CD14-positive monocyte (primary cell): ENCODE measurements around the gene KBTBD8. TPM values are rescaled to one million over a fixed set of nuclear protein-coding genes. Genes with fewer than 3 reads are reported as not detected.

ENCODE experiments used
- DNase-seq, 3 donors: peaks; one replicate each; pipeline ENCODE4 v3.0.0-alpha.2; 2011 to 2022
- H2AFZ ChIP-seq: 2 replicates; pipeline ENCODE4 v1.6.0; 2012; ENCODE audit warnings: mild to moderate bottlenecking, low read depth, low read length, inconsistent platforms; ENCODE audit not compliant: insufficient read depth, poor library complexity, severe bottlenecking
- H3K27ac ChIP-seq, 2 donors: 1 replicate in 1 of 2; 2 replicates in 1 of 2; pipeline ENCODE4 v1.5.1; 2012 to 2013; ENCODE audit warnings: low read length in 2 of 2, control low read depth in 1 of 2, inconsistent platforms in 1 of 2, low read depth in 1 of 2, mild to moderate bottlenecking in 1 of 2
- H3K27me3 ChIP-seq, 2 donors: one replicate each; pipeline versions ENCODE4 v1.6.0 to v1.6.1; 2011 to 2013; ENCODE audit warnings: low read length in 2 of 2; ENCODE audit not compliant: control insufficient read depth in 2 of 2, insufficient read depth in 2 of 2
- H3K36me3 ChIP-seq, 2 donors: replicated peaks in 1 of 2; 1 replicate in 1 of 2; 2 replicates in 1 of 2; pipeline versions ENCODE4 v1.5.1 to v1.6.1; 2012 to 2013; ENCODE audit warnings: low read length in 2 of 2, control low read depth in 1 of 2, inconsistent platforms in 1 of 2, mild to moderate bottlenecking in 1 of 2; ENCODE audit not compliant: insufficient read depth in 2 of 2, control insufficient read depth in 1 of 2
- H3K4me1 ChIP-seq, 2 donors: 1 replicate in 1 of 2; 2 replicates in 1 of 2; pipeline versions ENCODE4 v1.5.1 to v1.6.1; 2012 to 2013; ENCODE audit warnings: low read length in 2 of 2, control low read depth in 1 of 2, inconsistent platforms in 1 of 2, mild to moderate bottlenecking in 1 of 2, moderate library complexity in 1 of 2; ENCODE audit not compliant: insufficient read depth in 2 of 2, control insufficient read depth in 1 of 2
- H3K4me2 ChIP-seq: replicated peaks from 2 replicates; pipeline ENCODE3; 2012; ENCODE audit warnings: low read length, moderate library complexity, mild to moderate bottlenecking; ENCODE audit not compliant: poor library complexity, severe bottlenecking; ENCODE audit errors: extremely low read depth
- H3K4me3 ChIP-seq, 3 experiments: fragments of 200-600 bp in 1 of 3; sonication (generic) in 1 of 3; replicated peaks in 1 of 3; 1 replicate in 2 of 3; 2 replicates in 1 of 3; pipeline ENCODE4 v1.5.1; 2011 to 2013; ENCODE audit warnings: low read length in 3 of 3, mild to moderate bottlenecking in 3 of 3, control low read depth in 2 of 3, low read depth in 2 of 3, inconsistent platforms in 1 of 3, moderate library complexity in 1 of 3
- H3K79me2 ChIP-seq: 2 replicates; pipeline ENCODE4 v1.6.0; 2012; ENCODE audit warnings: mild to moderate bottlenecking, control low read depth, inconsistent platforms, low read length, moderate library complexity; ENCODE audit not compliant: insufficient read depth
- H3K9ac ChIP-seq: 2 replicates; pipeline ENCODE4 v1.6.0; 2017; ENCODE audit warnings: low read length, mild to moderate bottlenecking; ENCODE audit not compliant: insufficient read depth, poor library complexity, severe bottlenecking
- H3K9me3 ChIP-seq, 2 donors: replicated peaks in 1 of 2; 1 replicate in 1 of 2; 2 replicates in 1 of 2; pipeline versions ENCODE4 v1.5.1 to v1.6.1; 2012 to 2013; ENCODE audit warnings: low read length in 2 of 2, control low read depth in 1 of 2; ENCODE audit not compliant: control insufficient read depth in 1 of 2, insufficient read depth in 1 of 2
- H4K20me1 ChIP-seq: 2 replicates; pipeline ENCODE4 v1.6.0; 2012; ENCODE audit warnings: mild to moderate bottlenecking, low read length, control low read depth, moderate library complexity; ENCODE audit not compliant: insufficient read depth
- H3K27ac Mint-ChIP-seq, 7 donors: one replicate each; pipeline ENCODE4 v1.8.0; 2020; ENCODE audit warnings: mild to moderate bottlenecking in 7 of 7, mixed read lengths in 7 of 7, moderate library complexity in 6 of 7, inconsistent platforms in 2 of 7
- H3K27me3 Mint-ChIP-seq, 3 donors: one replicate each; pipeline ENCODE4 v1.8.0; 2021 to 2022; ENCODE audit warnings: low read depth in 3 of 3, mild to moderate bottlenecking in 3 of 3, mixed read lengths in 3 of 3, moderate library complexity in 3 of 3, inconsistent platforms in 1 of 3
- H3K36me3 Mint-ChIP-seq, 2 donors: one replicate each; pipeline ENCODE4 v1.8.0; 2020; ENCODE audit warnings: mixed read lengths in 2 of 2, inconsistent platforms in 1 of 2, mild to moderate bottlenecking in 1 of 2
- H3K4me1 Mint-ChIP-seq: one replicate; pipeline ENCODE4 v1.8.0; 2020; ENCODE audit warnings: mild to moderate bottlenecking, mixed read lengths
- H3K4me3 Mint-ChIP-seq, 2 donors: one replicate each; pipeline ENCODE4 v1.8.0; 2020; ENCODE audit warnings: mild to moderate bottlenecking in 2 of 2, mixed read lengths in 2 of 2, moderate library complexity in 1 of 2
- H3K9me3 Mint-ChIP-seq, 7 donors: one replicate each; pipeline ENCODE4 v1.8.0; 2020 to 2022; ENCODE audit warnings: mixed read lengths in 7 of 7, mild to moderate bottlenecking in 6 of 7, moderate library complexity in 6 of 7, inconsistent platforms in 2 of 7
- CTCF ChIP-seq: fragments of 200-600 bp; IDR thresholded peaks from one replicate; pipeline ENCODE4 v1.8.0; 2022; ENCODE audit warnings: antibody characterized with exemption, mild to moderate bottlenecking
- WGBS: methylation state at CpG from one replicate; pipeline ENCODE4 v1.1.5; 2013; ENCODE audit warnings: missing lambda C conversion rate; ENCODE audit not compliant: insufficient coverage; 5-methylcytosine and 5-hydroxymethylcytosine counted together
- intact Hi-C, 2 donors: fragments of 100-400 bp; cut with micrococcal nuclease; formaldehyde crosslinking; loops; one replicate each; pipeline versions ENCODE4 v1.15.0 to v1.15.1; 2023
- polyA plus RNA-seq, 3 donors: library from polyadenylated mRNA; depleted of rRNA in 1 of 3; unstranded in 2 of 3; stranded (reverse) in 1 of 3; fragments of 300-500 nt in 2 of 3; fragments of >200 nt in 1 of 3; fragmentation: Illumina TruSeq in 2 of 3; gene quantifications; 1 replicate in 2 of 3; 2 replicates in 1 of 3; pipeline ENCODE4 v1.2.3, GENCODE V29; 2012 to 2021

KBTBD8 gene
- polyA plus RNA-seq, 3 donors: 3.0 to 11.7 (median 3.2) TPM

- WGBS: no CpG with 5 or more reads among the region's 1 CpG
- H3K9me3 Mint-ChIP-seq: peaks cover 0 to 3% (median 0%) of the 10 kb centered on the region in 7 donors
- H3K9ac ChIP-seq: no peak overlapping the region
- H2AFZ ChIP-seq: no peak overlapping the region
- intact Hi-C loops: no loop called here
- DNase-seq: no peak
- no peak overlapping the region for H3K27ac ChIP-seq
- no peaks in the 10 kb centered on the region for H4K20me1 ChIP-seq
- H3K27me3 Mint-ChIP-seq: peaks cover 4 to 6% (median 6%) of the 10 kb centered on the region in 3 donors
- TF ChIP-seq CTCF: no peak
- H3K4me3 Mint-ChIP-seq: no peak overlapping the region
- H3K27ac Mint-ChIP-seq: no peak overlapping the region
- H3K36me3 Mint-ChIP-seq: no peaks in the 10 kb centered on the region
- H3K27me3 ChIP-seq: peaks cover 0 to under 1% of the 10 kb centered on the region in 2 donors
- H3K9me3 ChIP-seq: no peaks in the 10 kb centered on the region
- H3K4me2 ChIP-seq: no peak overlapping the region
- H3K79me2 ChIP-seq: no peaks in the 10 kb centered on the region
- H3K36me3 ChIP-seq: no peaks in the 10 kb centered on the region
- H3K4me1 Mint-ChIP-seq: no peaks in the 10 kb centered on the region
- no peaks in the 10 kb centered on the region for H3K4me1 ChIP-seq
- H3K4me3 ChIP-seq: no peak overlapping the region
Observed at GRCh38 chr3:66958067-66958466, 40.0 kb upstream of the KBTBD8 start.

DNA sequence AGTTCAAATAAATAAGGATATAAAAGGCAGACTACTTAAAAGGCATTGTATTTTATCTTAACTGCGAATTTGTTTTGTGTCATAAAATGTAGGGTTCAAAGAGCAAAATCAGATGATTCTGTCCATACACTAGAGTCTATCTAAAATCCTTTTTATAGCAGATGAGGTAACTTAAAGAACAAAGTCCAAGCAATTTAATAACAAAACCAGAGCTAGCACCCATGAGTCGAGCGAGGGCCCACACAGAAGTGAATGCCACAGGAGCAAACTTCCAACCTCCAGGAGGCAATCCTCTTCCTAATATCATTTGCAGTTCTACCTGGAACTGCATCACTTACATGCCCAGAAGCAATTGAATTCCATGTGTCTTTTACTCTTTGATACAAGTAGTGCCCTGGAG is 35.4 kb upstream of the KBTBD8 start:
- H3K4me3 Mint-ChIP-seq: no peak overlapping the region

More for the DNA sequence above, 35.4 kb upstream of the KBTBD8 start:
- WGBS: no CpG with 5 or more reads among the region's 3 CpGs
- Histone ChIP-seq H3K9me3 (no peaks in the 10 kb centered on the region), H3K79me2 (no peaks in the 10 kb centered on the region), H2AFZ (no peak overlapping the region), H4K20me1 (no peaks in the 10 kb centered on the region), H3K4me3 (no peak overlapping the region), H3K27ac (no peak overlapping the region), H3K9ac (no peak overlapping the region), H3K4me2 (no peak overlapping the region), H3K36me3 (no peaks in the 10 kb centered on the region), H3K27me3 (peaks cover 2% of the 10 kb centered on the region in 2 donors), H3K4me1 (no peaks in the 10 kb centered on the region)
- no peak for TF ChIP-seq CTCF
- no peaks in the 10 kb centered on the region for H3K36me3 Mint-ChIP-seq
- H3K27me3 Mint-ChIP-seq: peaks cover 1 to 7% (median 6%) of the 10 kb centered on the region in 3 donors
- H3K4me1 Mint-ChIP-seq: no peaks in the 10 kb centered on the region
- intact Hi-C loops: no loop called here
- DNase-seq: no peak
- H3K9me3 Mint-ChIP-seq: peaks cover 0 to 3% (median 0%) of the 10 kb centered on the region in 7 donors
- no peak overlapping the region for H3K27ac Mint-ChIP-seq
